NCI-H1048 (cell line): ENCODE results near the gene RAB21.
"Not testable (repeated sequence)": the region's sequence is repeated elsewhere in the genome, so short reads cannot be mapped to it uniquely, and the experiment has no call there.

Experiments used
- DNase-seq: peaks from one replicate; lab custom pipeline; 2025; lab: John Stamatoyannopoulos, UW

RAB21 gene

DNA sequence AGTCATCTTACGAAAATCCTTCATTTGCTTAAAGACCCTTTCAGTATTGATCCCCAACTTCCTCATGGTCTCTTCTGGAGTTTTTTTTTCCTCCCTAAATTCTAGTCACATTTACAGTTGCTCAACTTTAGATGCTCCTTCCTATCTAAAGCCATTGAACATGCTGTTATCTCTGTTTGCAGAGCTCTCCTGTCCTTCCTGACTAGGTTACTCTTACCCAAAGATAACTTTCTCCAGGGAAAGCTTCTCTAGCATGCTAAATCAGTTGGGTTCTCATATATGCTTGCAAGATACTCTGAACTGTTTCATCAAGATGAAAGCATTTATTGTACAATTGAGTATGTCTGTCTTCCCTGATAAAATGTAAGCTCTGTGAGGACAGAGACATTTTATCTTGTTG is 1.8 kb upstream of the RAB21 start:
- no peak for DNase-seq

DNA sequence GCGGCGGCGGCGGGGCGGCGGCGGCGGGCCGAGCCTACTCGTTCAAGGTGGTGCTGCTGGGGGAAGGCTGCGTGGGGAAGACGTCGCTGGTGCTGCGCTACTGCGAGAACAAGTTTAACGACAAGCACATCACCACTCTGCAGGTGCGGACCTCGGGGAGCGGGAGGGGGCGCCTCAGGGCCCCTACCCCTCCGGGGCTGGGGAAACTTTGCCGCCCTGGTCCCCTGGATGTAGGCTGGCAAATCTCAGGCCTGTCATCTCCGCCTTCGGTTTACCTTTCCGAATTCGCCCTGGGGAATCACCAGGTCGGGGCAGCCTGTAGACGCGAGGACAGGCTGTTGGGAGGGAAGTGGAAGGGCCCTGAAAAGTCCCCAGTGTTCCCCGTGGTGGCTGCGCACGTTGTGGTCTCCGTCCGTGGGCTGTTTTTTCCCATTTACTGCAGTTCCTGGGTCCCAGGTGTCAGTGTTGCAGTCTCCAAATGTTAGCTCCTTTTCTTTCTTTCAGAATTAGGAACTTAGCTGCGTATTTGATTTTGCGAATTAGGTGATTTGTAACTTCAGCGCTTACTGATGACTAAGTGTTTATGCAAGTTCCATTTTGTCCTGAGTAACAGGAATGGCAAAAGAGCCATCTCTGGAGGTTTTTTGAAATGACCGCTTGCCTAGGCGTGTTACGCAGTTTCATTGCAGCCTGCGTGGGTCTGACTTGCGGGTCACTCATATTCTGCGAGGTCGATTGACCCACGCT is 656 bp downstream of the RAB21 start:
- no peak for DNase-seq

DNA sequence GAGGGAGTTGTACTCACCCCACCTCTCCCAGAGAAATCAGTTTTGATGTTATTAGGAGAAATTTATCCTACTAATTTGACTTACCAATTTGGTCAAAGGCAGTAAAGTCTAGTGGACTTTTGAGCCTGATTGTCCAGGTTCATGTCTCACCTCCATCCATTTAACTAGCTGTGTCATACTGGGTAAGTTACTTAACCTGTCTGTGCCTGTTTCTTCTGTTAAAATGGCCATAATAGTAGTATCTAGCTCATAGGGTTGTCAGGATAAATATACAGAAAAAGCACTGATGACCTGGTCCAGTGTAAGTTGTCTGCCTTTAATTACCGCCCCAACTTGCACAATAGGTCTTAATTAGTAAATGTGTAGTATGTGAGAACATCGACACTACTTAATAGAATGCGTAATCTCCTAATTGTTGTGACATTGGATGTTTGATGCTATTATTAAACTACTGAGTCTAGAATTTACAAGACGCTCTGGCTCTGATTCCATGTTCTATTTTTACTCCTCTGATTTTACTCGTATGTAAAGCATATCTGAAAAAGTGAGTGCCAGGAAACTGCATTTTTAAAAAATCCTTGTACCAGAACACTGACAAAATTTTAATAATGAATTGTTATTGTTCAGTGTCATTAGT is 1.5 kb downstream of the RAB21 start:
- no peak for DNase-seq

DNA sequence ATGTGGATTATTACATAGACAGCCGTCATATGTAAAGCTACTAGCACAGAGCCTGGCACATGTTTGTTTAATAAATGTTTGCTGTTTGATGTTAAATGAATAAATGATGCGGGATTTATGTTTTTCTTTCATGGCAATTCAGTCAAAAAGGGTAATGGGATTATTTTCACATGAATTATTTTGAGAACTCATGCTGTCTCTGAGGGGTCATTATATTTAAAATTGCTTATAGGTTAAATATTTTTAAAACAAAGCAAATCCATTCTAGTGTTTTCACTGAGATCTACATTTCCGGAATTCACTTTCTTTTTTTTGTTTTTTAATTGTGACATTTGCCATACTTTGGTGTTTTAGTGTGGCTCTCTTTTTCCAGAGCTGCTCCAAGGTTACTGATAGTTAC is 5.3 kb downstream of the RAB21 start:
- no peak for DNase-seq

DNA sequence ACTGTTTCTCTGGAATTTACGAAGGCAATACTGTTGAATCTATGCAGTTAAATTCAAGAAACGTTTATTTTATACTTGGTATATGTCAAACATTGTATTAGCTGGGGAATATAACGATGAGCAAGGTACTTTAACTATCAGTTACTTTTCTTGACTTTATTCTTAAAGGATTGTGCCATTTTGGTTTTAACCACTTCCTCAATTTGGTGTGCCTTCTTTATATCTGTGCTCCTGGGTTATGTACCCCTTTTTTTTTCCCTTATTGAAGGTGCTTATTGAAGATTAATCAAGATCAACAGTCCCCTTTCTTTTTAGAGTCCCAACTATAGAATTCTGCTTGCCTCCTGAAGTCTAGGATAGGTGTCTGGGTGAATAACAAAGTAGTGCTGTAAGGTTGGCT is 5.8 kb downstream of the RAB21 start:
- no peak for DNase-seq

DNA sequence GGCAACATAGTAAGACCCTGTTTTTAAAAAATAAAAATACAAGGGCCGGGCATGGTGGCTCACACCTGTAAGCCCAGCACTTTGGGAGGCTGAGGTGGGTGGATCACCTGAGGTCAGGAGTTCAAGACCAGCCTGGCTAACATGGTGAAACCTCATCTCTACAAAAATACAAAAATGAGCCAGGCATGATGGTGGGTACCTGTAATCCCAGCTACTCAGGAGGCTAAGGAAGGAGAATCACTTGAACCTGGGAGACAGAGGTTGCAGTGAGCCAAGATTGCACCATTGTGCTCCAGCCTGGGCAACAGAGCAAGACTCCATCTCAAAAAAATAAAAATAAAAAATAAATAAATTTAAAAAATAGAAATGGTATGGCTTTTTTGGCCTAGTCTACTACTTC is 6.7 kb downstream of the RAB21 start:
- DNase-seq: not testable (repeated sequence)

DNA sequence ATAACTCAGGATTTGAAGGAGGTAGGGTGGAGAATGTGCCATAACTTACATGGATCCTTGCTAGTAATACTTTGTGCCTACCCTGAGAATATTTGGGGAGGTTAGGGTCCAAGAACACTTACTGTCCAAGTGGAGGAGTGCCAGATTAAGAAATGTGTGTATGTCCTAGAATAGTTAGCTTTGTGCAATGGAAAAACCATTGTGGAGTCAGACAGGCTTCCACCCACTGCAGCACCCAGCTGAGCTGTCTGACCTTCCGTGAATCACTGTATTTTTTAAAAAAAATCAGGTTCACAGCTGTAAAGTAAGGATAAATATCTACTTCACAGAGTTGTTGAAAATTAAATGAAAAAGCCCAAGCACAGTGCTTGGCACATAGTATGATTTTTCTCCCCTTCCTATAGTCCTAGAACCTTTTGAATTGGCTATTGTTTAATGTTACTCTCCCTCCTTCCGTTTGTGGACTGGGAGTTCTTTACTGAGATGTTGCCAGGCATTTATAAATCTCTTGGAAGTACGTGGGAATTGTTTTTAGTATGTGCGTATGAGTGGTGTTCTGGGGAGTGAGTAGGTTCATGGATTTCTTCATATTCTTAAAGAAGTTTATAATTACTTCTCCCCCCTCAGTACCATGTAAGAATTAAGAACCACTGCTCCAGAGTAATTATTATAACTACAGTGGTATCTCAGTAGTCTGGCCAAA is 9.2 kb downstream of the RAB21 start:
- no peak for DNase-seq

DNA sequence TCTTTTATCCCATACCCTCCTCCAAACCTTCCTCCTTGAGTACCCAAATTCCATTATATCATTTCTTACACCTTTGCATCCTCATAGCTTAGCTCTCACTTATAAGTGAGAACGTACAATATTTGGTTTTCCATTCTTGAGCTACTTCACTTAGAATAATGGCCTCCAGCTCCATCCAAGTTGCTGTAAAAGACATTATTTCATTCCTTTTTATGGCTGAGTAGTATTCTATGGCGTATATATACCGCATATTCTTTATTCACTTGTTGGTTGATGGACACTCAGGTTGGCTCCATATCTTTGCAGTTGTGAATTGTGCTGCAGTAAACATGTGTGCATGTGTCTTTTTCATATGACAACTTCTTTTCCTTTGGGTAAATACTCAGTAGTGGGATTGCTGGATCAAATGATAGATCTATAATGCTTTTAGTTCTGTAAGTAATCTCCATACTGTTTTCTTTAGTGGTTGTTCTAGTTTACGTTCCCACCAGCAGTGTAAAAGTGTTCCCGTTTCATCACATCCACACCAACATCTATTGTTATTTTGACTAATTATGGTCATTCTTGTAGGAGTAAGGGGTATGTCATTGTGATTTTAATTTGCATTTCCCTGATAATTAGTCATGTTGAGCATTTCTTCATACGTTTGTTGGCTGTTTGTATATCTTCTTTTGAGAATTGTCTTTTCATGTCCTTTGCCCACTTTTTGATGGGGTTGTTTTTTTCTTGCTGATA is 10.1 kb downstream of the RAB21 start:
- no peak for DNase-seq

DNA sequence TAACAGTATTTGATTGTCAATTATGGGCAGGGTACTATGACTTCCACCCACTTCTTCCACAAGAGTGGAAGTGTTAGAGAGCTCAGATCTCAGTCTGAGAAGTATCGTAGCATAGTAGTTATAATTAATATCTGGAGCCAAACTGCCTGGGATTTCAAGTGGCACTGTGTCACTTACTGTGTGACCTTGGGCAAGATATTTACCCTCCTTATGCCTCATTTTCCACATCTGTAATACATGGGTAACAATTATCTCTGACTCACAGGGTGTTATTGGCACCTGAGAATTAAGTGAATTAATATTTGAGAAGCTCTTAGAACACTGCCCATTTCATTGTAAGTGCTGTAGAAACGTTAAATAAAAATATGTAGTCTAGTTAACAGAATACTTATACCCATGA is 11.5 kb downstream of the RAB21 start:
- DNase-seq: no peak

DNA sequence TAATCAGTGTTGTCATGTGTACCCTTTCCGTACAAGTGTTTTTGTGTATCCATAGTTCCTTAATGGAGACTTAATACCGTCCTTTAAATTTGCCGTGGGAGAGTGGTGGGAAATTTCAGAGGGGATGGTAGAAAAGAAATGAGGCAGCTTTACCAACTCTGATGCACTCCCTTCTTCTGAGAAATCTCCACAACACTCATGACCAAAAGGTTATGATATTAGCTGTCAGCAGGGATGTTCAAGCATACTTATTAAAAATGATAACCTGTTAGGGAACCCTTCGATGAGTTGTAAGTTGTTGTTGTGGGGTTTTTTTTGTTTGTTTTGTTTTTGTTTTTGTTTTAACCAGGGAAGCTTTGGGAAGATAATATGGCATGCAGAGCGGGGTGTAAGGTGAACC is 12.5 kb downstream of the RAB21 start:
- DNase-seq: no peak

DNA sequence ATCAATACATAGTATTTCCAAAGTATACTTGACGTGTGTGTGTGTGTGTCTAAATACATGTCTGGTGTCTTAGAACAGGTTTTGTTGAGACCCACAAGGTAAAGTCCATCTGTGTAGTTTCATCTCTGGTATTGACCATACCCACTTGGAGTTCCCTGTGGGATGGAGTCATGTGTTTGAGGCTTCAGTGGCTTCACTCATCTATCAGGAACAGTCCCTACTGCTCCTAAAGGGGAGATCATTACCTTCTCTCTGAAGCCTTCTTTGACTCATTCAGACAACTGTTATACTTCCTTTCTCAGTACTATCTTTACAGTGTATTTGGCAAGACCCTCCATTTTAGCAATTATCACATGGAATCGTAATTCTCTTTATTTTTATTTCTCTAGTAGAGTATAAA is 14.2 kb downstream of the RAB21 start:
- no peak for DNase-seq

DNA sequence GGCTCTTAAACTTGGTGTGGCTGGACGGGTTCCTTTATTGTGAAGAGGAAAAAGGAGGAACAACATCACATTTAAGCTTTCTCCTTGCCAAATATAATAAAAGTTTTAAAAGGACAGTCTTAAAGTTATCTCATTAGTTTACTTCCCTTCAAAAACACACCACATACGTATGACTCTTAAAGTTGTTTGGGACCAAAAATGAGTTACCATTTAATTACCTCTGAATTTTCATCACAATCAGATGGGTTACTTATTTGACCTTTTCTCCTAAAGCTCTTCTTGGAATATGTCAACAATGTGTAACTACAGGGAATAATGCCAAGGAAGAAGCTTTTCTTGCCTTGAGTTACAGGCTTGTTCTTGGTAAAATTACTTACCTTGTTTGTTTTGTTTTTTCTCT is 16.4 kb downstream of the RAB21 start:
- DNase-seq: no peak

DNA sequence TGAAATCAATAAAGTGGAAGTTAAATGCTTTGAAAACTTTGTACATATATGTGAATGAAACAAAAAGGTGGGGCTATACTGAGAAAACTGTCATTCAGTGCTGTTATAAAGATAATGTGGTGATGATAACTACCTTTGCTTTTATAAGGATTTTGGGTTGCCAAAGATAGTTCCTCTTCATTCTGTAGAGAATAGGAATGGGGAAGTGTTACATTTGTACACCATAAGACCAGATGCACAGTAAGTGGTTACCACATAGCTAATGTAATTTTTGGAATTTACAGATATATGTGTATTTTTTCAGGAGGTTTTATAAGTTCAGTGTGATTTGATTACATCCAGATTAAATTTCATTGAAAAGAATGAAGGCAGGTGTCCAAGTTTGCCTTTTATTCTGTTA is 18.1 kb downstream of the RAB21 start:
- no peak for DNase-seq

DNA sequence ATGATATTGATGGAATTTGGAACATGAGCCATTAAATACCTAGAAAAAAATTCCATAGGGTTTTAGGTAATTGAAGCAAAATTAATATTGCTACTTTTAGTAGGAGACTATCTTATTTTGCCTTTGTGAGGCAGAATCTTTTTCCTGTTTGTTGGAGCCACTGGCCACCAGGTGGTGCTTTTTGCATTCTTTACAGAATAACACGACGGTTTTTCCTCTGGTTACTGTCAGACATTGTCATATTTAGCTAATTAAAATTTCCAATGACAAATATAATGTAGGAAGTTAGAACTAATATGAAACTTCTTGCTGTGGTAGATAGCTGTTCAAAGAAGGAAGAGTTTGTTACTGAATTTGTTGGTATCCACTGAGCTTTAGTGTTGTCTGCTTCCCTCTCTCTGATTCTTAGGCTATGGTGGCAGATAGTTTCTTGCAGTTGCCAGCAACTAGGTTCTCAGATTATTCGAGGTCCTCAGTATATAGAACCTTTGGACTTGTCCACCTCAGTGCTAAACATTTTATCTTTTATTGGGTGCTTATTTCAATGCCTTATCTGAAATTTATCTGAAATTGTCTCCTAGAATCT is 25.7 kb downstream of the RAB21 start:
- no peak for DNase-seq

DNA sequence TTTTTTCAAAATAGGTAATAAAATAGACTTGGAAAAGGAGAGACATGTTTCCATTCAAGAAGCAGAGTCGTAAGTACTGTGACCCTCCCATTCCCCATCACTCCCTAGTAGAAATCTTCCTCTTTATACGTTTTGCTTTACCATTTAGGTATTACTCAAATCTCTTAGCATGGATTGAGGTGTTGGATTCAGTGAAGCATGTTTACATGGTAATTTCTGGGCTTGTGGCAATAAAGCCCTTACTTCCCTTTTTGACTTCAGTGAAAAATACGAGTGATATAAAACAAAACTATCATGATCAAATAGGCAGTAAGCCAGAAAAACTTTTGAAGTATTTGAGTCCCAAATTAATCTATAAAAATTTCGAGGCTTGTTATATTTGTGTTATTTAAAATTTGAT is 27.4 kb downstream of the RAB21 start:
- no peak for DNase-seq

DNA sequence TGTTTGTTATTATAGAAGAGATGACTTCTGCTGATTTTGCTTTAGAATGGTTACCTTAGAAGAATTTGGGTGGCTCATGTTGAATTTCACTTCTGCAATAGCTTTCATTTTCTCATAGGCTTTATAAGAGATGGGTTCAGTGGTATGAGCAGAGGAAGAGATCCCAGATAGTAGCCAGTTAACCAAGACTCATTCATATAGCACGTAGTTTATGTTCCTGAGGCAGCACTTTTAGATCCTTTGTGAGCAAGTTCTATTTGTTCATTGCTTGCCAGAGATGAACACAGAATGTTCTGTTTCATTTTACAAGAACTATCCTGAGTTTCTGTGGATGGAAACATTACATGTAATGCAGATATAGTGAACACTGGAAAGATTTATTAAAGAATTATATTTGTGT is 32.2 kb downstream of the RAB21 start:
- DNase-seq: no peak

DNA sequence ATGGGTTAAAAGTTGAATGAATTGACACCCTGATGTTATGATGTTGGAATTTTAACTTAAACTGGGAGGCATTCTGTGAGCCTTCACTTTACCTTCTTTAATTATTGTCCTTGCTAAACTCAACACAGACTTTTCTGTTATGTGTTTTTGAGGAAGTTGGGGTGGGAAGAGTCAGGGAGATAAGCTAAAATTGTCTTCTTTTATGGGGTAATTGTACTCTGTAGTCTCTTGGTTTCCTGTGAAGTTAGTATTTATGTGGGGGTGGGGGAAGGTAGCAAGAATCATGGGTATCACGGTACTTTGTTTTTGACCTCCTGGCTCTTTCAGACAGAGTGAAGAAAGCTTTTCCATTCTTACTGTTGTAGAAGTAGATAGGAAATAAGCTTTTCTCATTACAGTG is 32.9 kb downstream of the RAB21 start:
- DNase-seq: no peak

DNA sequence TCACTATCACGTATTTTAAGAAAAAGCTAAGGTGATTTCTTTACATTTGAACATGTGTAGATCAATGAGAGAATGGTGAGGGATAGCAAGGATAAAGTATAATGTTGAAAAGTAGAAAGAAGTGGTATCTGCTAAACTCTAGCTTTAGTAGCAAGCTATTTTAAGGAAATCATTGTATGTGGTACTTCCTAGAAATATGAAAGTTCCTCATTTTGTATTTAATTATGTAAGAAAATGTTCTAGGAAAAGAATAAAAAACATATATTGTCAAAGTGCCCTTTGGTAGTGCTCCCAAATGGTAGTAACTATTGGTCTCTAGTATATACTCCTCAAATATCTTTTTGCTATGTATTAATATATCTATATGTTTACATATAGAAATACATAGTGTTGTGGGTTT is 35.7 kb downstream of the RAB21 start:
- no peak for DNase-seq

DNA sequence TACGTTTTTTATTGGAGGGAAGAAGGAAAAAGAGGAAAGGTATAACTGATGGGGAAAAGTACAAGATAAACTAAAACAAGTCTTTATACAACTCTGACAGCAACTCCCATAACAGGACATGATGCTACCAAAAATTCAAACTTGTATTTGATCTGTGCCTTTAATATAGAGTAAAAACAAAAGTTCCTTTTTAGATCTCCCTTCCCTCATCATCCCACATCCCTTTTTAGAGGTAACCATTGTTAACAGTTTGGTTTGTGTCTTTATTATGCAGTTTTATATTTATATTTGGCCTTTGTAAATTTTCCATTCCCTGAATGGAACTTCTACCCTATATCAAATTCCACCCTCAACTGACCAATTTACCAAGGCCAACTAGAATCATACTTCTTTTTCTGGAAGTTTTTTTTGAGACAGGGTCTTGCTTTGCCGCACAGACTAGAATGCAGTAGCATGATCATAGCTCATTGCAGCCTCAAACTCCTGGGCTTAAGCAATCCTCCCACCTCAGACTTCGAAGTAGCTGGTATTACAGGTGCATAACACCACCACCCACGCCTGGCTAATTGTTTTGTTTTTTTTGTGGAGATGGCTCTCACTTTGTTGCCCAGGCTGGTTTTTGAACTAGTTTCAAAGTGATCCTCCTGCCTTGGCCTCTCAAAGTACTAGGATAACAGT is 36.9 kb downstream of the RAB21 start:
- no peak for DNase-seq

DNA sequence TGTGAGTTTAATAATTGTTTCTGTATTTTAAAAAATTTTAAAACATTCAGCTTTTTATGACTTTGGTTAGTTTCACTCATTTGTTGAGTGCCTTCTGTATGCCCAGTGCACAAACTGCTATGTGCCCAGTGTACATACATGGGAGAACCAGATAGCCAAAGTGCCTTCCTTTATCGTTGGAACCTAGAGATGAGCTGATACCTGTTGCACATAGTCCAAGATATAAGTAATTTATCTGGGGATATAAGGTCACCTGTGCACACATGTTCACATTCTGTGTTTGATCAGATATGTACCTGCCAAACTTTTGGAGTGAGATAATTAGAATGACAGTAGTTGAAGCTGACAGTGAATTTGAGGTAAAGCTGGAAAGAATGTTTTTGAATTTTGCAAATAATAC is 37.9 kb downstream of the RAB21 start:
- no peak for DNase-seq

DNA sequence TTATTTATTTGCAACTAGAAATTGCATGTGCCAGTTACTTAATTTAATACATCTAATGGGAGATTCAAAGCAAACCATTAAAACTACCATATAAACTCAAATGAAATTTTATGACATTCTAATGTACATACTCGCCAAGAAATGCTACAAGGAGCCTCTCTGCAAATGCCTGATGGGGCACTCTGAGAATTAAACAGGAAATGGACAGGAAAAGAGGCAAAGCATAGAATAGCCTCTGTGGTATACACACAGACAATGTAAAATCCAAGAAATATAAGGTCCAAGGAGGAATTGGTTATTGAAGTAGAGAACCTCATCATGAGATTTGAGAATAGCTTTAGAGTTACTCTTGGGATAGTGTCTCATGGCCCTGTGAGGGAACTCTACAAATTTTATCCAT is 41.2 kb downstream of the RAB21 start:
- DNase-seq: no peak

DNA sequence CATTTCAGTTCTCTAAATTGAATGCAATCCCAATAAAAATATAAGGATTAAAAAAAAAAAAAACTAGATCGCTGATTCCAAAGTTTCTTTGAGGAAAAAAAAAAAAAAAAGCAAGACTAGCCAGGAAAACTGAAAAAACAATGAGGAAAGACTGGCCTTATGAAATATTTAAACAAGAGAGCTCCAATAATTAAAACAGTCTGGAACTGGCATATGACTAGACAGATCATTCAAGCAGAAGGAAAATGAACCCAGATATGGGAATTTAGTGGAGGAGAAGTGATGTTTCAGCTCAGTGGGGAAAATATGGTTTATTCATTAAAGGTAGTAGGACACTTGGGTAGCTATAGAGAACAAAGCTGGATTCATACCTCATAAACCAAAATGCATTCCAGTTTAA is 42.9 kb downstream of the RAB21 start:
- DNase-seq: no peak
